Uterus (tissue), 2 donors: ENCODE results near the gene FAM107A.

Experiments used
- POLR2A ChIP-seq, 2 donors: fragments of 450-650 bp; IDR thresholded peaks; one replicate each; pipeline ENCODE4 v1.6.1; 2016; ENCODE audit warnings: antibody characterized with exemption in 2 of 2, mild to moderate bottlenecking in 1 of 2, moderate library complexity in 1 of 2
- TF ChIP-seq, protein P1 (sequence below), 4 experiments: fragments of 200-600 bp in 2 of 4; fragments of 450-650 bp in 2 of 4; sonication (generic) in 2 of 4; IDR thresholded peaks; one replicate each; pipeline ENCODE4 v1.5.1; 2016 to 2019; ENCODE audit warnings: antibody characterized with exemption in 4 of 4, mild to moderate bottlenecking in 2 of 4, moderate library complexity in 1 of 4

DNA sequence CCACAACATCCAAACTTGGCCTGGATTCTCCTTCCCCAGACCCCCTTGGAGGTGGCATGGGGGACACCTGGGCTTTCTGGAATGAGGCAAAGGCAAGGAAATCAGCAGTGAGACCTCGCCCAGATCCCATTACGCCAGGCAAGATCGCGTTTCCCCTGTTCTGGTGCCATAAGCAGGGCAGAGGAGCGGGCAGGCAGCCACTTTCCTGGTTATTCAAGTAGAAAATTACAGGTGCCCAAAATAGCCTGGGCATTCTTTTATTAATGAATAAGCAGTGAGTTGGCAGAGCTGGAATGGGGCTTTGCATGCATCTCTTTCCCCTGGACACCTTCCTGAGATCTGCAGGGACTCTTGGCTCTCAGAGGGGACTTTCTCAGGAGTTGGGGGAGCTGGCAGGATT is 31.5 kb upstream of the FAM107A start:
- TF ChIP-seq, protein P1, sequence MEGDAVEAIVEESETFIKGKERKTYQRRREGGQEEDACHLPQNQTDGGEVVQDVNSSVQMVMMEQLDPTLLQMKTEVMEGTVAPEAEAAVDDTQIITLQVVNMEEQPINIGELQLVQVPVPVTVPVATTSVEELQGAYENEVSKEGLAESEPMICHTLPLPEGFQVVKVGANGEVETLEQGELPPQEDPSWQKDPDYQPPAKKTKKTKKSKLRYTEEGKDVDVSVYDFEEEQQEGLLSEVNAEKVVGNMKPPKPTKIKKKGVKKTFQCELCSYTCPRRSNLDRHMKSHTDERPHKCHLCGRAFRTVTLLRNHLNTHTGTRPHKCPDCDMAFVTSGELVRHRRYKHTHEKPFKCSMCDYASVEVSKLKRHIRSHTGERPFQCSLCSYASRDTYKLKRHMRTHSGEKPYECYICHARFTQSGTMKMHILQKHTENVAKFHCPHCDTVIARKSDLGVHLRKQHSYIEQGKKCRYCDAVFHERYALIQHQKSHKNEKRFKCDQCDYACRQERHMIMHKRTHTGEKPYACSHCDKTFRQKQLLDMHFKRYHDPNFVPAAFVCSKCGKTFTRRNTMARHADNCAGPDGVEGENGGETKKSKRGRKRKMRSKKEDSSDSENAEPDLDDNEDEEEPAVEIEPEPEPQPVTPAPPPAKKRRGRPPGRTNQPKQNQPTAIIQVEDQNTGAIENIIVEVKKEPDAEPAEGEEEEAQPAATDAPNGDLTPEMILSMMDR (IDR thresholded peaks at IDR 0.05) = no peak
- no peak for TF ChIP-seq POLR2A (IDR thresholded peaks at IDR 0.05)
